HG03457 (cell line): ENCODE measurements around the gene TRRAP.
"Not testable (repeated sequence)": the region's sequence is repeated elsewhere in the genome, so short reads cannot be mapped to it uniquely, and the experiment has no call there.

Experiments used
- ATAC-seq: cut with Tn5 transposase; IDR thresholded peaks from one replicate; pipeline ENCODE4 v1.9.1; 2021; ENCODE audit warnings: moderate number of reproducible peaks; ENCODE audit not compliant: unreplicated experiment

Gene TRRAP

GRCh38 chr7:98878365-98879197, at the start of gene TRRAP:
TRRAP (plus strand) TSS chr7:98878532; CDS start chr7:98881151, 2,619 bp downstream.
- peak; percentile 61 for ATAC-seq

DNA sequence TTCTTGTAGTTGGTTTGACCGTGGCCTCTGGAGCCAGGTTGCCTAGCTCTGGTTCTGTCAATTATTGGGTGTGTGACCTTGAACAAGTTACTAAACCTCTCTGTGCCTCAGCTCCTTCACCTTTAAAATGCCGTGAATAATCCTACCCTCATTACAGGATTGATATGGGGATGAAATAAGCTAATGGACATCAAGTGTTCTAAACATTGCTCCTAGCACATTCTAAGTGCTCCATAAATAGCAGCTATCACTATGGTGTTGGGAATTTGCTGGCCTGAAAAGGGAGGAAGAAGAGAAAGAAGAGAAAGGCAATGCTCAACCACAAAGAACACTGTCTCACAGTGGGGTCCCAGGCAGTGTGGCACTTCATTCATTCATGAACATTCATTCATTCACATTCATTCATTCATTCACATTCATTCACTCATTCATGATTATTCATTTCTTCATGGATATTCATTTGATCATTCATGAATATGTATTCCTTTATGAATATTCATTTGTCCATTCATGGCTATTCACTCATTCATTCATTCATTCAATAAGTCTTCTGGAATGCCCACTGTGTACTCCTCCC, 47.3 kb upstream of the TRRAP start:
- no peak for ATAC-seq

DNA sequence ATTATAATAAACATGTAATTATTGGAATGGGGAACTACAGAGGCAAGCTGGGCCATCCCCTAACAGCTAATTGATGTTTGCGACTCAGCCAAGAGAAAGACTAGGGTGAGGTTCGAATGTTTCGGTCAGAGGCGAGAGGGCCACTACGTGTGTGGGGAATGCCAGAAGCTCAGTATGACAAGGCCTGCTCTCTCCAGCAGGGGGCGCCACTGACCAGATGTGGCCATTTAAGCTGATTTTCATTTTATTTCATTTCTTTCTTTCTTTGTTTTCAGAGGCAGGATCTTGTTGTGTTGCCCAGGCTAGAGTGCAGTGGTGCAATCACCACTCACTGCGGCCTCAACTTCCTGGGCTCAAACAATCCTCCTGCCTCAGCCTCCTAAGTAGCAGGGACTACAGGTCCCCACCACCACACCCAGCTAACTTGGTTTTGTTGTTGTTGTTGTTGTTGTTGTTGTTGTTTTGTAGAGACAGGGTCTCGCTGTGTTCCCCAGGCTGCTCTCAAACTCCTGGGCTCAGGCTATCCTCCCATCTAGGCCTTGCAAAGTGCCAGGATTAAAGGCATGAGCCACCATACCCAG, 46.6 kb upstream of the TRRAP start:
- no peak for ATAC-seq

- no peak for ATAC-seq
Observed at GRCh38 chr7:98833022-98833421, 45.3 kb upstream of the TRRAP start.

GRCh38 chr7:98834949-98835348, 43.4 kb upstream of the TRRAP start:
- no peak for ATAC-seq

DNA sequence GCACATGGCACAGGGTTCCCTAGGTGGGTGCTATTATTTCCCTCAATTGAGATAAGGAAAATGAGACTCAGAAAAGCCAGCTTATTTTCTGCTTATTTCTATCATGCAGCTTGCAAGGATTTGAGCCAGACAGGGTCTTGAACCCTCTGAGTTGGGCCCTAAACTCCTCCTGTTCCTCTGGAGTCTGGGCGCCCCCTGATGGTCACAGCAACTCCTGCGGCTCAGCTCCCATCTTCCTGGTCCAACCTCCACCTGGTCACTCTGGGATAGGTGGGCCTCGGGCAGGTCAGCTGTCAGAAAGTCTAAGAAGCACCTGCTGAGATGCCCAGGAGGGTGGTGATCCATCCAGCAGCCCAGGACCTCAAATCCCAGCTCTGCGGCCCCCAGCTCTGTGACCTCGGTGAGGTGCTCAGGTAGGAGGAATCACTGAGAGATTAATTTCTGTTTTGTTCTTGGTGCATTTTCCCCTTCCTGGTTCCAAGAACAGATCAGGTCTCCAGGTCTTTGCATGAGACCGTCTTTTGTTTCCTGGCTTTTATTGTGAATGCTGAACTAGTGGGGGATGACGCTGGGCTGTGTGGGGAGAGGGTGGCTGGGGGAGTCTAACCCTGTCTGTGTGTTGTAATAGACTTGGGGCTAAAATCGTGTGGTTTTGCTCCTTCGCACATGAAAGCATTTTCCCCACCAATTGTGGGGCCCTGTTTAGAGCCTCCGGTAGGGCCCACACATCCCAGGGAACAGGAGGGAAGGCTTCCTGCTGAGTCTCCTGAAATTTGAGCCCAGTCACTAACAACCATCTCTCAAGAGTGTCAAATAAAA, 41.3 kb upstream of the TRRAP start:
- no peak for ATAC-seq

DNA sequence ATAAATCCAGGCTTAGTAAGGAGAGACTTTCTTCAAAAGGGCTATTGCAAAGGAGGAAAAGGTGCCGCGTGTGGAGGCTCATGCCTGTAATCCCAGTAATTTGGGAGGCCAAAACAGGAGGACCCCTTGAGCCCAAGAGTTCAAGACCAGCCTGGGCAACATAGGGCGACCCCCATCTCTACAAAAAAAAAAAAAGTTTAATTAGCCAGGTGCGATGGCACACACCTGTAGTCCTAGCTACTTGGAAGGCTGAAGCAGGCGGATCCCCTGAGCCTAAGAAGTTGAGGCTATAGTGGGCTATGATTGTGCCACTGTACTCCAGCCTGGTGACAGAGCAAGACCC, 40.7 kb upstream of the TRRAP start:
- ATAC-seq: no peak

- ATAC-seq: no peak
Observed at GRCh38 chr7:98840096-98840495, 38.2 kb upstream of the TRRAP start.

GRCh38 chr7:98840722-98841121, 37.6 kb upstream of the TRRAP start:
- ATAC-seq: no peak

DNA sequence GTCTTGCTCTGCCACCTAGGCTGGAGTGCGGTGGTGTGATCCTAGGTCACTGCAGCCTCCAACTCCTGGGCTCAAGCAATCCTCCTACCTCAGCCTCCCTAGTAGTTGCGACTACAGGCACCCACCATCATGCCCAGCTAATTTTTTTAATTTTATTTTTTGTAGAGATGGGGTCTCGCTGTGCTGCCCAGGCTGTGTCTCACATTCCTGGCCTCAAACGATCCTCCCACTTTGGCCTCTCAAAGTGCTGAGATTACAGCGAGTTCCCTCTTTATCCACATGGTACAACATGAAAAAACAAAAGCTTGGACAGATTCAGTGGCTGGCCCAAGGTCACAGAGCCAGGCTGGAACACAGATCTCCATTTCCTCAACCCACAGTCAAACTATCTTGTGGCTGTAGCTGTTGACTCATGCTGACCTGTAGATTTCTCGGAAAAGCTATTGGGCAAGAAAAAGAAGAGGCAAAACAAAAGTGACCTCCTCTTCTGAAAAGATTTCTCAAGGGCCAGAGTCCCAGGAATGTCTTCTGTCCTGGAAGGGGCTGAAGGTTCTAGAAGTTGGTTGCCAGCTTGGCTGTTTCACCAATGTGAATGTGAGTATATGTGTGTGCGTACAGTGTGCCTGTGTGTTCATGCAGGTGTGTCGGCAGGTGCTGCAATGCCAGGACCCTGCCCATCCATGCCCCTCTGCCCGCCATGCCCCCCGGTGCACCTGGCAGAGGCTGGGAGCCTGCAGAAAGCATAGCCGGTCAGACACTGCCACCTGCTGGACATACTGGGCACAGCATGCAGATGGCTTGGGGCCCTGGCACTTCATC, 36.9 kb upstream of the TRRAP start:
- no peak for ATAC-seq

- not testable (repeated sequence) for ATAC-seq
Observed at GRCh38 chr7:98842552-98842951, 35.8 kb upstream of the TRRAP start.

- ATAC-seq: no peak
Observed at GRCh38 chr7:98848918-98849317, 29.4 kb upstream of the TRRAP start.

DNA sequence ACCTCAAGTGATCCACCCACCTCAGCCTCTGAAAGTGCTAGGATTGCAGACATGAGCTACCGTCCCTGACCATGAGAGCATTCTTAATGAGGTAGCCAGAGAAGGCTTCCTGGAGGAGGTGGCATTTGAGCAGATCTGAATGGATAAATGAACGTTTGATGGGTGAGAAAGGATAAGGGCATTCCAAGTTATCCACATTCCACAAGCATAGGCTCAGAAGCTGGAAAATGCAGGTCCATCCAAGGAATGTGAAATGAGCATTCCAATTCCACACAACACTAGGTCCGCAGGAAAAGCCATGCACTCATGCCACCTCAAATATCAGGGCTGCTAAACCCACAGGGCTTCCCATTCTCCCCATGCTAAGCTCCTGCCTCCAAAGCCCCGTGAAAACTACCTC, 25.5 kb upstream of the TRRAP start:
- no peak for ATAC-seq

GRCh38 chr7:98855610-98856422, 22.5 kb upstream of the TRRAP start:
- ATAC-seq: no peak

- ATAC-seq: no peak
Observed at GRCh38 chr7:98860071-98860470, 18.3 kb upstream of the TRRAP start.

DNA sequence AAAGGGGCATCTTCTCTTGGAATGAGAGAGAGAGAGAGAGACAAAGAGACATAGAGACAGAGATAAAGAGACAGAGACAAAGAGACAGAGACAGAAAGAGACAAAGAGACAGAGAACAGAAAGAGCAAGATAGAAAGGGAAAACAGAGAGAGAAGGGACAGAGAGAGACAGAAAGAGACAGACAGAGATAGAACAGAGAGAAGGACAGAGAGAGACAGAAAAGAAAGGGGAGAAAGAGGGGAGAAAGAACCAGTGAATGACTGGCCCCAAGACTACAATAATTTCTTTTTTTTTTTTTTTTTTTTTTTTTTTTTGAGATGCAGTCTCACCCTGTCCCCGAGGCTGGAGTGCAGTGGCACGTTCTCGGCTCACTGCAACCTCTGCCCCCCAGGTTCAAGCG, 16.1 kb upstream of the TRRAP start:
- no peak for ATAC-seq

DNA sequence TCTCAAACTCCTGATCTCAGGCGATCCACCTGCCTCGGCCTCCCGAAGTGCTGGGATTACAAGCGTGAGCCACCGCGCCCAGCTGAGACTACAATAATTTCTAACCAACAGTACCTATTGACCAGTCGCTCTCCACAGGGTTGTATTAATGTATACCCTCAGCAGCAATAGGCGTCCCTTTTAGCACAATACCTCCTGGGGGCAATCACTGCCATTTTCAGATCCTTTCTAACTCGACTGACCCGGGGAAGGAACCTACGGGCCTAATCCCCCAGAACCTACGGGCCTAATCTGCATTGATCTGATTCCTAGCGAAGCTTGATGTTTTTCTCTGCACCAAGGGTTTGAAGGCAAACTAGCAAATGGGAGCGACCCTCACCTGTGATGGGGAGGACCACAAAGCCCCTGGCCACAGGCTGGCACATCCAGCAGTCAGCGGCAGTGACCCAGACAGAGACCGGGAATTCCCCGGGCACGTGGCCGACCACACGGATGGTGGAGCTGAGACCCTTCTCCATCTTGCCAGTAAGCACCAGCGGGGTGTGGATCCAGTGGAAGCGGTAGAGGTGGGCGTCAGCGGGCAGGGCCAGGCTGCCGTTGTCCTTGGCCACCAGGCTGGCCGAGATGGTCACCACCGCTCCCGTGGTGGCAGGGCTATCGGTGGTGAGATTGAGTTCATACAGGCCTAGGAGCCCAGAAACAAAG, 15.5 kb upstream of the TRRAP start:
- ATAC-seq: no peak

DNA sequence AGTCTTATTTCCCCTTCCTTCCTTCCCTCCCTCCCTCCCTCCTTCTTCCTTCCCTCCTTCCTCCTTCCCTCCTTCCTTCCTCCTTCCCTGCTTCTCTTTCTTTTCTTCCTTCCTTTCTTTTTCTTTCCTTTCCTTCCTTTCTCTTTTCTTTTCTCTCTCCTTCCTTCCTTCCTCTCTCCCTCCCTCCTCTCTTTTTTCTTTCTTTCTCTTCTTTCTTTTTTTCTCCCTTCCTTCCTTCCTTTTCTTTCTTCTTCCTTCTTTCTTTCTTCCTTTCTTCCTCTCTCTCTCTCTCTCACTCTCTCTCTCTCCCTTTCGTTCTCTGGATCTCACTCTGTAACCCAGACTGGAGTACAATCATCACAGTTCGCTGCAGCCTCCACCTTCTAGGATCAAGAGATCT, 14.7 kb upstream of the TRRAP start:
- no peak for ATAC-seq

GRCh38 chr7:98864731-98865453, 13.4 kb upstream of the TRRAP start:
- ATAC-seq: no peak
